Stromal cell of bone marrow (primary cell): ENCODE results near the gene RPS27A.
"Not testable (repeated sequence)": the region's sequence is repeated elsewhere in the genome, so short reads cannot be mapped to it uniquely, and the experiment has no call there.

Source experiments
- DNase-seq: peaks from one replicate; pipeline ENCODE4 v3.0.0-alpha.2; 2012; ENCODE audit warnings: low read depth

The RPS27A gene

GRCh38 chr2:55232084-55232862 lies at the start of gene RPS27A, which contains the start of gene CLHC1:
RPS27A (plus strand) TSS chr2:55232688; CDS start chr2:55232825, 137 bp downstream.
CLHC1 (minus strand) TSS chr2:55232293; CDS start chr2:55222411, 9,882 bp downstream.
- peak; percentile 94 for DNase-seq

GRCh38 chr2:55186837-55187236 lies 45.7 kb upstream of the RPS27A start:
- DNase-seq, result not testable (repeated sequence)

GRCh38 chr2:55191888-55192287 lies 40.6 kb upstream of the RPS27A start:
- DNase-seq, result not testable (repeated sequence)

- no peak for DNase-seq
These were observed 36.0 kb upstream of the RPS27A start for GRCh38 chr2:55196526-55196925.

- DNase-seq, result no peak
These were observed 32.1 kb upstream of the RPS27A start for GRCh38 chr2:55200416-55200815.

GRCh38 chr2:55204536-55204935 lies 28.0 kb upstream of the RPS27A start:
- no peak for DNase-seq

GRCh38 chr2:55204950-55205349 lies 27.5 kb upstream of the RPS27A start:
- DNase-seq, result no peak

- no peak for DNase-seq
These were observed 18.7 kb upstream of the RPS27A start for GRCh38 chr2:55213822-55214221.

- DNase-seq, result no peak
These were observed 8.3 kb upstream of the RPS27A start for GRCh38 chr2:55223958-55224760.

- no peak for DNase-seq
These were observed 7.7 kb upstream of the RPS27A start for GRCh38 chr2:55224761-55225261.

GRCh38 chr2:55225481-55226020 lies 6.9 kb upstream of the RPS27A start:
- no peak for DNase-seq

- DNase-seq, result not testable (repeated sequence)
These were observed 4.9 kb upstream of the RPS27A start for GRCh38 chr2:55227437-55228225.

GRCh38 chr2:55228226-55228563 lies 4.3 kb upstream of the RPS27A start:
- DNase-seq, result no peak

GRCh38 chr2:55229221-55229620 lies 3.3 kb upstream of the RPS27A start:
- no peak for DNase-seq

- no peak for DNase-seq
These were observed 1.9 kb upstream of the RPS27A start for GRCh38 chr2:55230551-55230950.

- peak; percentile 10 for DNase-seq
These were observed 873 bp upstream of the RPS27A start for GRCh38 chr2:55231546-55232083.

GRCh38 chr2:55232863-55233657 lies 572 bp downstream of the RPS27A start:
- peak; percentile 1 for DNase-seq

GRCh38 chr2:55233658-55233940 lies 1.1 kb downstream of the RPS27A start:
- DNase-seq, result no peak

- no peak for DNase-seq
These were observed 3.4 kb downstream of the RPS27A start for GRCh38 chr2:55235724-55236538.

- DNase-seq, result no peak
These were observed 4.6 kb downstream of the RPS27A start for GRCh38 chr2:55236992-55237543.
